ENCODE results near the gene WBP11. TPM values are rescaled to one million over a fixed set of nuclear protein-coding genes. Genes with fewer than 3 reads are reported as not detected.
A peak's percentile ranks its signal among the peaks of the same experiment; 100 is the strongest.

The WBP11 gene
- total and polyA plus RNA-seq, 2 of the 13 experiments (the other 11 are each of a cell fraction or from before 2014, with no cell fraction given), result 7.6 to 31.0 TPM

DNA sequence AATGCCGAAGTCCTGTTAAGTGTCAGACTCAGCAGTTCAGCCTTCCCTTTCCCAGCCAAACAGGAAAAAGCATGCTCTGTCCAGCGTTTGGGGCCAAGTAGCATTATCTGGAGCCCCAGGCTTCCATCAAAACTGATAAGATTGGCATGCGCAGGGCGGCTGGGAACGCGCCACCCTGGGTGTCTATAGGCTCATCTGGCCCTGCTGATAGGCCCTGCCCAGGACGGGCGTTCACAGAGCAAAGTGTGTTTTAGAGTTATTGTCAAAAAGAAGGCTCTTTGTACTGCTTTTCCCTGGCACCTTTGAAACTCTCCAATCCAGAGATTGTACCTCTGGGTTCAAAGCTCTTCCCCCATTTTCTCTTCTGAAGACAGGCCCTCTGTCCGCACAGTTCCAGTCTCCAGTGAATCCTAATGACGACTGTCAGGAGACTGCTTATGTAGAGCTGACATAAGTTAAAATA, 40.2 kb upstream of the WBP11 start, which contains the start of gene ART4 (continued):
- TF ChIP-seq ZSCAN29 (CRISPR knock-in tag; conservative IDR thresholded peaks at IDR 0.05) (no peak), SMAD9 (CRISPR knock-in tag; IDR thresholded peaks at IDR 0.05) (no peak), FOXK2 (IDR thresholded peaks at IDR 0.05) (no peak), BATF2 (CRISPR knock-in tag; IDR thresholded peaks at IDR 0.05) (no peak), ZNF709 (CRISPR knock-in tag; IDR thresholded peaks at IDR 0.05) (no peak), RXRA (CRISPR knock-in tag; IDR thresholded peaks at IDR 0.05) (peak; percentile 20; the same call in 1 of the 2 replicates), NR2F6 (IDR thresholded peaks at IDR 0.05) (no peak), NR2F6 (CRISPR knock-in tag; IDR thresholded peaks at IDR 0.05) (0 out of 2 replicates have a peak, but pooled peaks have one; percentile 17), ZBTB21 (CRISPR knock-in tag; IDR thresholded peaks at IDR 0.05) (no peak), ZSCAN22 (CRISPR knock-in tag; IDR thresholded peaks at IDR 0.05) (no peak), KMT2B (CRISPR knock-in tag; IDR thresholded peaks at IDR 0.05) (no peak), ZNF331 (CRISPR knock-in tag; IDR thresholded peaks at IDR 0.05) (no peak), MAFK (conservative IDR thresholded peaks at IDR 0.05 in 1 of 2, IDR thresholded peaks at IDR 0.05 in 1 of 2; ENCODE audit: low read length in 2 of 2) (no peak), POLR2A (IDR thresholded peaks at IDR 0.05; ENCODE audit: insufficient read depth in 1 of 2, low read depth in 2 of 2, low read length in 2 of 2) (peak; percentile 47; a peak in 2 of 4 replicates), DMAP1 (CRISPR knock-in tag; IDR thresholded peaks at IDR 0.05) (0 out of 2 replicates have a peak, but pooled peaks have one; percentile 1), ZNF607 (CRISPR knock-in tag; IDR thresholded peaks at IDR 0.05; ENCODE audit: borderline replicate concordance) (0 out of 2 replicates have a peak, but pooled peaks have one; percentile 50), SAP130 (CRISPR knock-in tag; IDR thresholded peaks at IDR 0.05; ENCODE audit: low read depth) (peak; percentile 58), SNAI1 (CRISPR knock-in tag; IDR thresholded peaks at IDR 0.05; ENCODE audit: borderline replicate concordance) (no peak), TCF7L2 (IDR thresholded peaks at IDR 0.05; ENCODE audit: low read depth, low read length) (no peak), HOXA5 (CRISPR knock-in tag; IDR thresholded peaks at IDR 0.05) (no peak), ZNF235 (CRISPR knock-in tag; IDR thresholded peaks at IDR 0.05; ENCODE audit: borderline replicate concordance) (no peak), ZNF556 (CRISPR knock-in tag; IDR thresholded peaks at IDR 0.05; ENCODE audit: borderline replicate concordance) (peak; percentile 66; the same call in 1 of the 2 replicates), ZNF468 (CRISPR knock-in tag; IDR thresholded peaks at IDR 0.05) (no peak), LCORL (IDR thresholded peaks at IDR 0.05) (no peak), LCORL (CRISPR knock-in tag; IDR thresholded peaks at IDR 0.05) (peak; percentile 49; the same call in 1 of the 2 replicates), ELF3 (CRISPR knock-in tag; IDR thresholded peaks at IDR 0.05) (peak; percentile 63), SOX5 (CRISPR knock-in tag; IDR thresholded peaks at IDR 0.05; ENCODE audit: borderline replicate concordance) (peak; percentile 69), ZNF883 (CRISPR knock-in tag; IDR thresholded peaks at IDR 0.05; ENCODE audit: not compliant biosample characterization) (no peak)
- TF ChIP-seq, protein P1, sequence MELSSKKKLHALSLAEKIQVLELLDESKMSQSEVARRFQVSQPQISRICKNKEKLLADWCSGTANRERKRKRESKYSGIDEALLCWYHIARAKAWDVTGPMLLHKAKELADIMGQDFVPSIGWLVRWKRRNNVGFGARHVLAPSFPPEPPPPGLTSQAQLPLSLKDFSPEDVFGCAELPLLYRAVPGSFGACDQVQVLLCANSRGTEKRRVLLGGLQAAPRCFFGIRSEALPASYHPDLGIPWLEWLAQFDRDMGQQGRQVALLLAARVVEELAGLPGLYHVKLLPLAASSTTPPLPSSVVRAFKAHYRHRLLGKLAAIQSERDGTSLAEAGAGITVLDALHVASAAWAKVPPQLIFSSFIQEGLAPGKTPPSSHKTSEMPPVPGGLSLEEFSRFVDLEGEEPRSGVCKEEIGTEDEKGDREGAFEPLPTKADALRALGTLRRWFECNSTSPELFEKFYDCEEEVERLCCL (CRISPR knock-in tag; IDR thresholded peaks at IDR 0.05; ENCODE audit: borderline replicate concordance), result no peak
- TF ChIP-seq, protein P2, sequence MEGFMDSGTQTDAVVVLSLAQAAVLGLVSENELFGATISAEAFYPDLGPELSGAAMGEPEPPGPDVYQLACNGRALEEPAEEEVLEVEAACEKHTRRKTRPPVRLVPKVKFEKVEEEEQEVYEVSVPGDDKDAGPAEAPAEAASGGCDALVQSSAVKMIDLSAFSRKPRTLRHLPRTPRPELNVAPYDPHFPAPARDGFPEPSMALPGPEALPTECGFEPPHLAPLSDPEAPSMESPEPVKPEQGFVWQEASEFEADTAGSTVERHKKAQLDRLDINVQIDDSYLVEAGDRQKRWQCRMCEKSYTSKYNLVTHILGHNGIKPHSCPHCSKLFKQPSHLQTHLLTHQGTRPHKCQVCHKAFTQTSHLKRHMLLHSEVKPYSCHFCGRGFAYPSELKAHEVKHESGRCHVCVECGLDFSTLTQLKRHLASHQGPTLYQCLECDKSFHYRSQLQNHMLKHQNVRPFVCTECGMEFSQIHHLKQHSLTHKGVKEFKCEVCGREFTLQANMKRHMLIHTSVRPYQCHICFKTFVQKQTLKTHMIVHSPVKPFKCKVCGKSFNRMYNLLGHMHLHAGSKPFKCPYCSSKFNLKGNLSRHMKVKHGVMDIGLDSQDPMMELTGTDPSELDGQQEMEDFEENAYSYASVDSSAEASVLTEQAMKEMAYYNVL (CRISPR knock-in tag; IDR thresholded peaks at IDR 0.05; ENCODE audit: borderline replicate concordance), result 0 out of 2 replicates have a peak, but pooled peaks have one; percentile 78
